ENCODE data around the gene STOML1.

The STOML1 gene

DNA sequence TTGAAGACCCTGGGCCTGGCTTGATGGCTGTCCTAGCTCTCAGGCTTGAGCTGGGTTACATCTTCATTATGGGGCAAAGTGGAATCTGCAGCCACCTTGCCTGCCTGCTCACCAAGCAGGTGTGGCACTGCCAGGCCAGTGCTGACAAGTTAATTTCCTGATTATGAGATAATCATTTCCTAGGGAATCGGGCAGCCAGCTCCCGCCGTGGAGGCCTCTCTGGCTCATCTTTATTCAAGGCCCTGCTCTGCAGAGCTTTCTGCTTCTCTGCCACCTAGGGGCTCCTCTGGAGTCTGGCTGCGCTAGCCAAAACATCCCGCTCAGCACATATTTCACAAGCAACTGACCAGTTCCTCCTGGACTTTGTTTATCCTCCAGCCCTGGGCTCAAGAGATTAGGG lies 55.9 kb downstream of the STOML1 start:
- no peak overlapping the region for H3K27ac ChIP-seq
- DNase-seq (ENCODE audit: low read depth, low spot score) = peak; percentile 27

DNA sequence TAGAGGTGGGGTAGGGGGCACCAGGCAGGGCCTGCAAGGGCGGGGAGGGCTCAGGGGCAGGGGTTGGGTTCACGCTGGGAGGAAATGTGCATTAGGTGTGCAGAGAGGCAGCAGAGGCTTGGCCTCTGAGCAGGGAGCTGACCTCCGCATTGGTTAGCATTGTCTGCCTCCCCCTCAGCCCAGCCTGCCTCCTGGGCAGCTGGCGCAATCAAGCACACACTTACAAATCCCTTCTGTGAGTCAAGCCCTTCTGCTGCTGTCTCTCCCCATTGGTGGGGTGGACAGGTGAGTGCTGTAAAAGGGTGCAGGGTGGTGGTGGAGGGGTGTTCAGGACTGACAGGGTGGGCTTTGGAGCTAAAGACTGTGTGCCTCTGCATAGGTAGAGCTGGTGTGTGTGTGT lies 56.5 kb downstream of the STOML1 start:
- DNase-seq (ENCODE audit: low read depth, low spot score) = no peak
- no peak overlapping the region for H3K27ac ChIP-seq

DNA sequence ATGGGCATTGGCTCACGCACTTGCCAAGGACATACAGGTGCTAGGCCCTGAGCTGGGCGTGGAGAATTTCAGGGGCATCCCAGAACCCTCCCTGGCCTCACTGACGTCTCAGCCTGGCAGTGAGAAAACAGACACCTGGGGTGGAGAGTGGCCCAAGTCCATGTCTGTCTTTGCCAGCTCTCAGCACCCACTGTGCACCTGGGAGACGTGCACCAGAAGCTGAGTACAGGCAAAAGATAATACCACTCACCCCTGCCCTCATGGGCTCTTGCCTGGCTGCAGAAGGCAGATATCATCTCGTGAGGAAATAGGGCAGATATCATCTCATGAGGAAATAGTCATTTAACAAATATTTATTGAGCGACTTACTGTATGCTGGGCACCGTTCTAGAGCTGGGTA lies 57.8 kb downstream of the STOML1 start:
- no peak overlapping the region for H3K27ac ChIP-seq
- DNase-seq (ENCODE audit: low read depth, low spot score) = no peak

DNA sequence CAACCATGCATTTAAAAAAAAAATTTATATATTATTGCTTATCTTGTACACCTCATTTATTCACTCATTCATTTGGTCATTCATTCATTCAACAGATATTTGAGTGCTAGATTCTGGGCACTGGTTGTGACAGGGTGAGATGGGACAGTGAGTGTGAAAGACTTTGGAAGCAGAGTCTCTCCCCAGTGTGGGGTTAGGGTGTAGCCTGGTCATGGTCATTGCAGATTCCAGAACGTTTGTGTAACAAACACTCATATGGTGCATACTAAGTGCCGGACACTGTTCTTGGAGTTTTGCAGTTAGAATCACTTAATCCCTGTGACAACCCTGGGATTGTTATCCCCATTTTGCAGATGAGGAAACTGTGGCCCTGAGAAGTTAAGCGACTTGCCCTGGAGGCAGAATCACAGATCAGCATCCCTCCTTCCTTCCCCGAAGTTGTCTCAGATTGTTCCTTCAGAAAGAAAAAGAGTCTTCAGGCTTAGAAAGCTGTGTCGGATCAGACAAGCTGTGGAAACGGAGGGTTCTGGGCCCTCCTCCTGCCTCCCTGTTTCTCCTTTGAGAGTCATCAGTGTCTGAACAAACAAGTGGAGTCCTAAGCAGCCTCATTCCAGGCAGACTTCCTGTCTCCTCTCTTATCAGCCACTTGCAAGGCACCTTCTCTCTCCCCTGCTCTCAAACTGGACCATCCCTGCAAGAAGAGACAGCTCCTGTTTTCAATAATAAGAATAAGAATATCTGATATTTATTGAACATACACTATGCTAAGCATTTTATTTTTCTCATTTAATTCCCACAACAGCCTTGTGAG lies 59.5 kb downstream of the STOML1 start:
- no peak for DNase-seq (ENCODE audit: low read depth, low spot score)
- H3K27ac ChIP-seq = no peak overlapping the region

DNA sequence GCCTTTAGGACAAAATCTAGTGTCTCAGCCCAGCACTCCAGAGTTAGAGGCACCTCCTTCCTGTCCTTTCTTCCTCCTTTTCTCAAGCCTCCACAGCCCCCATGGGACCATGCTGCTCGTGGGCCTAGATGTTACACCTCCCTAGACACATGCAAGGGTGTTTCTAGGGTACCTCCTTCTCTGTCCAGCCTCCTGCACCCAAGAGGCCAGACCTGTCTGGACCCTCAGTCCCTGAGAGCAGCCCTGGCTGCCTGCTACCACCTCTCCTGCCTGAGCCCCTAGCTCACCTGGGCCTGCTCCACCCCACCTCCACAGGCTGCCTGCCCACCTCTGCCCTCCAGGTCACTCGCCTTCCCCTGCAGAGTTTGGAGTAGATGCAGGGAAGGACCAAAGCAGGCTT lies 60.7 kb downstream of the STOML1 start:
- H3K27ac ChIP-seq = no peak overlapping the region

DNA sequence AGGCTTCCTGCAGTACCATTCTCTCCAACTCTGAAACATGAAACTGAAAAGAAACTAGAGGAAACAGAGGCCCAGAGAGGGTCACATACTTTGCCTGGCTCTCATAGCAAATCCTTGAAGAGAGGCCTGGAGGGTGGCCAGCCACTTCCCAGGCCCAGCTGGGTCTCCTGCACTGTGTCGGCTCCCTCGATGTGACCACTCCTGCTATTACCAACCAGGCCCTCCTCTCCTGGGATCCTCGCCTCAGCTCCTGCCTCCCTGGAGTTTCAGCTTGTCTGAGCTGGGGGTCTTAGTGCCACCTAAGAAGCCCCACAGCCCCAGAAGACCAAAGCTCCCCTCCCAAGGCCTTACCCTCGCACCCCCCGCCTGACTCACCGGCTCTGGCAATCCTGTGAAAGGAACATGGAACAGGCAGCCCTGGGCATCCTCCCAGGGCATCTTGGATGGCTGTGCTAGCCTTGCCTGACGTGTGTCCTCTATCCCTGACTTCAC lies 61.3 kb downstream of the STOML1 start:
- no peak for DNase-seq (ENCODE audit: low read depth, low spot score)
- no peak overlapping the region for H3K27ac ChIP-seq

More for the DNA sequence above, 60.7 kb downstream of the STOML1 start:
- no peak for DNase-seq (ENCODE audit: low read depth, low spot score)

DNA sequence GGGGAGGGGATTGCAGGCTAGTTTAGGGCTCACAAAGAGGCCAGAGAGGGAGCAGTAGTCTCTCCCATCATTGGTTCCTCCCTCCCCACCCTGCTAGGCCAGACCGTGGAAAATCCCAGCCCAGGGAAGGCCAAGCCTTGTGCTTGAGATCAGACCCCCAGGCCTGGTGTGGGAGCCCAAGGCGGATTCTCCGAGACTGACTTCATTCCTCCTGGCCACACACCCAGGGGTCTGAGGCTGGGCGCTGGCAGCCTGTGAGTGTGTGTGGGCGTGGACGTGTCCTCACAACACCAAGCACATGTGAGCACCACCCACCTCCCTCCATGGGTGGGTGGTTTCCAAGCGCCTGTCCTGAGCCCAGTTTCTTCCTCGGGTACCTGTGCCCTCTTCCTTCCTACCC lies 61.7 kb downstream of the STOML1 start:
- H3K27ac ChIP-seq = no peak overlapping the region
- no peak for DNase-seq (ENCODE audit: low read depth, low spot score)

DNA sequence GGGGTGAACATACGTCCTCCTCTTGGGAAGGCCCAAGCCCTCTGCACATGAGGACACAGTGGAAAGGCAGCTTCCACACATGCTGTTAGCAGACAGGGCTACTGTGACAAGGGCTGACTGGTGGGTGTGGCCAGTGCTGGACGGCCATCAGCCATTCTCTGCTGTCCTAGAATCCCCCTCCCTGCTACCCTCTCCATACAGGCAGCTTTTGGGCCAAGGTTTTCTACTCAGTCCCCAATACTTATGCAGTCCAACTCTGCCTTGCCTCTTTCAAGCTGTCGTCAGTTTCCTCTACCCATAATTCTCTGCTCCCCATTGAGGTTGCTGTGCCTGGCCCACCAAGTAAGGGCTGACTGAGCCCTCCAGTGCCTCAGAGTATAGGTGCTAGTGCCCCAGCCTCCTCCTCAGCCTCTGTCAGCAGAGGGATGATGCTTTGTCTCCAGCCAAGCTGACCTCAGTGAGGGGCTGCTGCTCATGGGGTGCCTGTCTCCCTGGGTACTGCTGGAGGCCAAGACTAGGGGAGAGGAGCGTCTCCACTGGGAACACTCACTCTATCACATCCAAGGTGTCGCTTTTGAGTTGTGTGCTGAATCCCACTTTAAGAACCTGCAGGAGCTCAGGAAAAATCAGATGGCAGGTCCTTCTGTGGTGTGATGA lies 63.0 kb downstream of the STOML1 start:
- H3K27ac ChIP-seq = no peak overlapping the region
- no peak for DNase-seq (ENCODE audit: low read depth, low spot score)
